HepG2 (cell line): ENCODE measurements around the gene PRKAR2B.

ENCODE experiments used
- DNMT1 ChIP-seq: sonication (generic); formaldehyde crosslinking; IDR thresholded peaks from 2 replicates; pipeline ENCODE4 v1.5.1; 2020; ENCODE audit warnings: mild to moderate bottlenecking, missing genetic modification reagents
- FOXJ3 ChIP-seq: sonication (generic); formaldehyde crosslinking; IDR thresholded peaks from 2 replicates; pipeline ENCODE4 v1.4.0; 2020; ENCODE audit warnings: missing genetic modification reagents, mild to moderate bottlenecking, borderline replicate concordance
- TBP ChIP-seq: sonication (generic); formaldehyde crosslinking; IDR thresholded peaks from 2 replicates; pipeline ENCODE4 v1.5.0; 2020; ENCODE audit warnings: missing genetic modification reagents
- TF ChIP-seq, protein P1 (sequence below): sonication (generic); formaldehyde crosslinking; IDR thresholded peaks from 2 replicates; pipeline ENCODE4 v1.5.0; 2020; ENCODE audit warnings: mild to moderate bottlenecking, missing genetic modification reagents, moderate library complexity

GRCh38 chr7:107064255-107064654, 19.8 kb downstream of the PRKAR2B start:
- TF ChIP-seq, protein P1, sequence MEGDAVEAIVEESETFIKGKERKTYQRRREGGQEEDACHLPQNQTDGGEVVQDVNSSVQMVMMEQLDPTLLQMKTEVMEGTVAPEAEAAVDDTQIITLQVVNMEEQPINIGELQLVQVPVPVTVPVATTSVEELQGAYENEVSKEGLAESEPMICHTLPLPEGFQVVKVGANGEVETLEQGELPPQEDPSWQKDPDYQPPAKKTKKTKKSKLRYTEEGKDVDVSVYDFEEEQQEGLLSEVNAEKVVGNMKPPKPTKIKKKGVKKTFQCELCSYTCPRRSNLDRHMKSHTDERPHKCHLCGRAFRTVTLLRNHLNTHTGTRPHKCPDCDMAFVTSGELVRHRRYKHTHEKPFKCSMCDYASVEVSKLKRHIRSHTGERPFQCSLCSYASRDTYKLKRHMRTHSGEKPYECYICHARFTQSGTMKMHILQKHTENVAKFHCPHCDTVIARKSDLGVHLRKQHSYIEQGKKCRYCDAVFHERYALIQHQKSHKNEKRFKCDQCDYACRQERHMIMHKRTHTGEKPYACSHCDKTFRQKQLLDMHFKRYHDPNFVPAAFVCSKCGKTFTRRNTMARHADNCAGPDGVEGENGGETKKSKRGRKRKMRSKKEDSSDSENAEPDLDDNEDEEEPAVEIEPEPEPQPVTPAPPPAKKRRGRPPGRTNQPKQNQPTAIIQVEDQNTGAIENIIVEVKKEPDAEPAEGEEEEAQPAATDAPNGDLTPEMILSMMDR (CRISPR knock-in tag) = no peak
- TF ChIP-seq DNMT1 (CRISPR knock-in tag) = no peak
- TF ChIP-seq TBP (CRISPR knock-in tag) = no peak
- no peak for TF ChIP-seq FOXJ3 (CRISPR knock-in tag)
